HCT116 (cell line): ENCODE results near the gene DSTYK. TPM values are rescaled to one million over a fixed set of nuclear protein-coding genes. Genes with fewer than 3 reads are reported as not detected.

Experiments
- ATAC-seq: fragments of 200-7000 bp; cut with Tn5 transposase; 2 replicates; pipeline ENCODE4 v1.9.1; 2020; ENCODE audit warnings: mild to moderate bottlenecking, moderate library complexity
- BruUV-seq: library from RNA; stranded (reverse); fragments of 400-500 nt; replicated peaks from 2 replicates; lab custom pipeline; 2021; lab: Mats Ljungman, UMichigan
- CTCF ChIA-PET: fragments of 300-600 bp; sonication (Branson Sonifier 250); formaldehyde crosslinking; loops from one replicate; lab custom pipeline; 2021; ENCODE audit warnings: antibody characterized with exemption; lab: Charles Lee
- POLR2A ChIA-PET: fragments of 300-600, 350-600 bp; sonication (Branson Sonifier 250); formaldehyde crosslinking; loops from one replicate; lab custom pipeline; 2021; ENCODE audit warnings: antibody characterized with exemption; lab: Charles Lee
- RAD21 ChIA-PET, 2 experiments: fragments of 300-600 bp; sonication (Branson Sonifier 250); formaldehyde crosslinking; loops; one replicate each; lab custom pipeline; 2023; ENCODE audit warnings: low total read pairs in 2 of 2; ENCODE audit not compliant: uncharacterized antibody in 2 of 2, unreplicated experiment in 2 of 2, low non-redundant PET in 1 of 2; lab: Charles Lee
- DNase-seq: peaks from one replicate; pipeline ENCODE4 v3.0.0-alpha.2; 2010; ENCODE audit warnings: low read depth, low spot score
- H2AFZ ChIP-seq: fragments of 200-600 bp; shearing (Covaris generic), sonication (generic); 2 replicates; pipeline ENCODE4 v1.6.1; 2017; ENCODE audit warnings: low read depth, mixed run types, mixed read lengths, antibody characterized with exemption, low read length; ENCODE audit not compliant: poor library complexity, severe bottlenecking
- H3K27ac ChIP-seq: 2 replicates; pipeline ENCODE4 v1.5.1; 2012; ENCODE audit warnings: low read depth, low read length
- H3K27me3 ChIP-seq: fragments of 200-600 bp; sonication (generic); 2 replicates; pipeline ENCODE4 v1.6.1; 2016; ENCODE audit warnings: mixed run types, low read length, mixed read lengths; ENCODE audit not compliant: insufficient read depth
- H3K36me3 ChIP-seq, 2 experiments: fragments of 200-500 bp in 1 of 2; fragments of 200-600 bp in 1 of 2; sonication (Bioruptor generic) in 1 of 2; sonication (generic) in 1 of 2; 2 replicates each; pipeline versions ENCODE4 v1.5.1 to v1.6.1; 2014 to 2016; ENCODE audit warnings: low read length in 2 of 2, inconsistent platforms in 1 of 2, mixed read lengths in 1 of 2, mixed run types in 1 of 2; ENCODE audit not compliant: insufficient read depth in 2 of 2, control insufficient read depth in 1 of 2
- H3K4me1 ChIP-seq, 2 experiments: fragments of 200-600 bp in 1 of 2; sonication (generic) in 1 of 2; 2 replicates each; pipeline versions ENCODE4 v1.5.1 to v1.6.1; 2012 to 2017; ENCODE audit warnings: low read length in 2 of 2, inconsistent platforms in 1 of 2, mild to moderate bottlenecking in 1 of 2, mixed read lengths in 1 of 2, mixed run types in 1 of 2, moderate library complexity in 1 of 2; ENCODE audit not compliant: insufficient read depth in 2 of 2, control insufficient read depth in 1 of 2
- H3K4me2 ChIP-seq: fragments of 200-600 bp; sonication (generic); 2 replicates; pipeline ENCODE4 v1.6.1; 2017; ENCODE audit warnings: mixed run types, low read length, mixed read lengths
- H3K4me3 ChIP-seq, 2 experiments: fragments of 200-600 bp in 1 of 2; sonication (generic) in 1 of 2; replicated peaks in 1 of 2; 2 replicates each; pipeline ENCODE4 v1.5.1; 2011 to 2016; ENCODE audit warnings: low read length in 2 of 2, control low read depth in 1 of 2, low read depth in 1 of 2, mild to moderate bottlenecking in 1 of 2, mixed read lengths in 1 of 2, mixed run types in 1 of 2
- H3K79me2 ChIP-seq: fragments of 200-600 bp; sonication (generic); 2 replicates; pipeline ENCODE4 v1.6.1; 2017; ENCODE audit warnings: mild to moderate bottlenecking, mixed run types, low read length, moderate library complexity, mixed read lengths; ENCODE audit not compliant: insufficient read depth
- H3K9ac ChIP-seq: fragments of 200-600 bp; sonication (generic); 2 replicates; pipeline ENCODE4 v1.6.1; 2016; ENCODE audit warnings: low read length, mixed read lengths
- H3K9me2 ChIP-seq: fragments of 200-600 bp; sonication (generic), shearing (Covaris generic); 2 replicates; pipeline ENCODE4 v1.6.1; 2017; ENCODE audit warnings: mixed run types, mild to moderate bottlenecking, moderate library complexity; ENCODE audit not compliant: insufficient read depth
- H3K9me3 ChIP-seq, 2 experiments: fragments of 200-500 bp in 1 of 2; fragments of 200-600 bp in 1 of 2; sonication (Bioruptor generic) in 1 of 2; sonication (generic) in 1 of 2; 2 replicates each; pipeline ENCODE4 v1.6.1; 2014 to 2017; ENCODE audit warnings: low read length in 2 of 2, mixed read lengths in 2 of 2, inconsistent platforms in 1 of 2, low read depth in 1 of 2, mild to moderate bottlenecking in 1 of 2, mixed run types in 1 of 2, moderate library complexity in 1 of 2; ENCODE audit not compliant: control insufficient read depth in 1 of 2, insufficient read depth in 1 of 2
- H4K20me1 ChIP-seq: fragments of 200-600 bp; sonication (generic), shearing (Covaris generic); 2 replicates; pipeline ENCODE4 v1.6.1; 2017; ENCODE audit warnings: mixed run types, mild to moderate bottlenecking, moderate library complexity; ENCODE audit not compliant: insufficient read depth
- CBX3 ChIP-seq: IDR thresholded peaks from 2 replicates; pipeline ENCODE4 v1.6.1; 2012; ENCODE audit warnings: low read depth
- EGR1 ChIP-seq: IDR thresholded peaks from 2 replicates; pipeline ENCODE4 v1.6.1; 2012; ENCODE audit warnings: low read depth
- EZH2 ChIP-seq: fragments of 200-600 bp; sonication (generic); IDR thresholded peaks from 2 replicates; pipeline ENCODE4 v1.6.1; 2017; ENCODE audit warnings: antibody characterized with exemption, mixed run types
- EZH2phosphoT487 ChIP-seq: fragments of 200-600 bp; IDR thresholded peaks from 2 replicates; pipeline ENCODE4 v1.6.1; 2018; ENCODE audit warnings: antibody characterized with exemption, borderline replicate concordance
- JUND ChIP-seq: IDR thresholded peaks from 2 replicates; pipeline ENCODE4 v1.6.1; 2012
- MAX ChIP-seq: IDR thresholded peaks from 2 replicates; pipeline ENCODE4 v1.6.1; 2012
- POLR2AphosphoS5 ChIP-seq: IDR thresholded peaks from 2 replicates; pipeline ENCODE4 v1.6.1; 2011; ENCODE audit warnings: mild to moderate bottlenecking, low read depth, low read length, moderate library complexity
- SIN3A ChIP-seq: IDR thresholded peaks from 2 replicates; pipeline ENCODE4 v1.6.1; 2012; ENCODE audit warnings: low read depth
- SP1 ChIP-seq: IDR thresholded peaks from 2 replicates; pipeline ENCODE4 v1.6.1; 2012; ENCODE audit warnings: low read depth
- SRF ChIP-seq: IDR thresholded peaks from 2 replicates; pipeline ENCODE4 v1.6.1; 2012; ENCODE audit warnings: low read depth
- TCF7L2 ChIP-seq: IDR thresholded peaks from 2 replicates; pipeline ENCODE4 v1.7.0; 2011; ENCODE audit warnings: borderline replicate concordance, inconsistent platforms; ENCODE audit not compliant: insufficient read depth, insufficient read length; ENCODE audit errors: extremely low read depth
- YY1 ChIP-seq: IDR thresholded peaks from 2 replicates; pipeline ENCODE4 v1.6.1; 2011; ENCODE audit warnings: low read length, low read depth, moderate library complexity, mild to moderate bottlenecking; ENCODE audit not compliant: insufficient replicate concordance; ENCODE audit errors: extremely low read depth
- ZFX ChIP-seq: fragments of 450-650 bp; IDR thresholded peaks from 2 replicates; pipeline ENCODE4 v1.6.1; 2017
- intact Hi-C: fragments of 100-400 bp; cut with micrococcal nuclease; formaldehyde crosslinking; loops from 2 replicates; pipeline ENCODE4 v1.10.0; 2022
- total RNA-seq: library from RNA; stranded (reverse); gene quantifications from one replicate; pipeline ENCODE4 v1.2.1, GENCODE V29; 2021; ENCODE audit not compliant: unreplicated experiment
- TF ChIP-seq, protein P1 (sequence below), 3 experiments: fragments of 200-600 bp in 1 of 3; sonication (generic) in 1 of 3; IDR thresholded peaks in 2 of 3; conservative IDR thresholded peaks in 1 of 3; 2 replicates each; pipeline ENCODE4 v1.5.1; 2012 to 2017; ENCODE audit warnings: low read depth in 2 of 3, low read length in 2 of 3, antibody characterized with exemption in 1 of 3, borderline replicate concordance in 1 of 3, control low read depth in 1 of 3, mild to moderate bottlenecking in 1 of 3, mixed read lengths in 1 of 3, mixed run types in 1 of 3, moderate library complexity in 1 of 3; ENCODE audit not compliant: insufficient read depth in 1 of 3
- TF ChIP-seq, protein P2 (sequence below): IDR thresholded peaks from 2 replicates; pipeline ENCODE4 v1.6.1; 2012
- TF ChIP-seq, protein P3 (sequence below): IDR thresholded peaks from 2 replicates; pipeline ENCODE4 v1.6.1; 2012; ENCODE audit warnings: low read depth

Gene DSTYK
- total RNA-seq, 1 experiment from 2014 or later, result 6.6 TPM

- no peaks in the 10 kb centered on the region for H3K9me3 ChIP-seq
- POLR2A ChIA-PET, result no interaction called here
- H3K9ac ChIP-seq, result no peak overlapping the region
- RAD21 ChIA-PET, result no interaction called here
- no peaks in the 10 kb centered on the region for H3K9me2 ChIP-seq
- CTCF ChIA-PET, result no interaction called here
- DNase-seq (no peak), ATAC-seq (no peak)
- no peak overlapping the region for H3K4me2 ChIP-seq
- no peak overlapping the region for H3K4me3 ChIP-seq
- H2AFZ ChIP-seq, result no peak overlapping the region
- no peaks in the 10 kb centered on the region for H3K79me2 ChIP-seq
- H3K27me3 ChIP-seq, result no peaks in the 10 kb centered on the region
- H3K36me3 ChIP-seq, result no peaks in the 10 kb centered on the region
- no TSS peak for BruUV-seq
- TF ChIP-seq JUND, result no peak
- TF ChIP-seq, protein P1, sequence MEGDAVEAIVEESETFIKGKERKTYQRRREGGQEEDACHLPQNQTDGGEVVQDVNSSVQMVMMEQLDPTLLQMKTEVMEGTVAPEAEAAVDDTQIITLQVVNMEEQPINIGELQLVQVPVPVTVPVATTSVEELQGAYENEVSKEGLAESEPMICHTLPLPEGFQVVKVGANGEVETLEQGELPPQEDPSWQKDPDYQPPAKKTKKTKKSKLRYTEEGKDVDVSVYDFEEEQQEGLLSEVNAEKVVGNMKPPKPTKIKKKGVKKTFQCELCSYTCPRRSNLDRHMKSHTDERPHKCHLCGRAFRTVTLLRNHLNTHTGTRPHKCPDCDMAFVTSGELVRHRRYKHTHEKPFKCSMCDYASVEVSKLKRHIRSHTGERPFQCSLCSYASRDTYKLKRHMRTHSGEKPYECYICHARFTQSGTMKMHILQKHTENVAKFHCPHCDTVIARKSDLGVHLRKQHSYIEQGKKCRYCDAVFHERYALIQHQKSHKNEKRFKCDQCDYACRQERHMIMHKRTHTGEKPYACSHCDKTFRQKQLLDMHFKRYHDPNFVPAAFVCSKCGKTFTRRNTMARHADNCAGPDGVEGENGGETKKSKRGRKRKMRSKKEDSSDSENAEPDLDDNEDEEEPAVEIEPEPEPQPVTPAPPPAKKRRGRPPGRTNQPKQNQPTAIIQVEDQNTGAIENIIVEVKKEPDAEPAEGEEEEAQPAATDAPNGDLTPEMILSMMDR (IDR thresholded peaks at IDR 0.05 in 2 of 3, conservative IDR thresholded peaks at IDR 0.05 in 1 of 3; ENCODE audit: borderline replicate concordance in 1 of 3, insufficient read depth in 1 of 3, low read depth in 2 of 3, low read length in 2 of 3), result no peak
- no peak for TF ChIP-seq CBX3
- no peak for TF ChIP-seq SP1
- TF ChIP-seq EZH2phosphoT487, result no peak
- TF ChIP-seq YY1, result no peak
- no peak for TF ChIP-seq SRF
- no peak for TF ChIP-seq SIN3A
- TF ChIP-seq EGR1, result no peak
- TF ChIP-seq EZH2, result no peak
- TF ChIP-seq, protein P2, sequence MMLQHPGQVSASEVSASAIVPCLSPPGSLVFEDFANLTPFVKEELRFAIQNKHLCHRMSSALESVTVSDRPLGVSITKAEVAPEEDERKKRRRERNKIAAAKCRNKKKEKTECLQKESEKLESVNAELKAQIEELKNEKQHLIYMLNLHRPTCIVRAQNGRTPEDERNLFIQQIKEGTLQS, result no peak
- TF ChIP-seq MAX, result no peak
- no peak for TF ChIP-seq POLR2AphosphoS5
- TF ChIP-seq ZFX, result no peak
- TF ChIP-seq, protein P3, sequence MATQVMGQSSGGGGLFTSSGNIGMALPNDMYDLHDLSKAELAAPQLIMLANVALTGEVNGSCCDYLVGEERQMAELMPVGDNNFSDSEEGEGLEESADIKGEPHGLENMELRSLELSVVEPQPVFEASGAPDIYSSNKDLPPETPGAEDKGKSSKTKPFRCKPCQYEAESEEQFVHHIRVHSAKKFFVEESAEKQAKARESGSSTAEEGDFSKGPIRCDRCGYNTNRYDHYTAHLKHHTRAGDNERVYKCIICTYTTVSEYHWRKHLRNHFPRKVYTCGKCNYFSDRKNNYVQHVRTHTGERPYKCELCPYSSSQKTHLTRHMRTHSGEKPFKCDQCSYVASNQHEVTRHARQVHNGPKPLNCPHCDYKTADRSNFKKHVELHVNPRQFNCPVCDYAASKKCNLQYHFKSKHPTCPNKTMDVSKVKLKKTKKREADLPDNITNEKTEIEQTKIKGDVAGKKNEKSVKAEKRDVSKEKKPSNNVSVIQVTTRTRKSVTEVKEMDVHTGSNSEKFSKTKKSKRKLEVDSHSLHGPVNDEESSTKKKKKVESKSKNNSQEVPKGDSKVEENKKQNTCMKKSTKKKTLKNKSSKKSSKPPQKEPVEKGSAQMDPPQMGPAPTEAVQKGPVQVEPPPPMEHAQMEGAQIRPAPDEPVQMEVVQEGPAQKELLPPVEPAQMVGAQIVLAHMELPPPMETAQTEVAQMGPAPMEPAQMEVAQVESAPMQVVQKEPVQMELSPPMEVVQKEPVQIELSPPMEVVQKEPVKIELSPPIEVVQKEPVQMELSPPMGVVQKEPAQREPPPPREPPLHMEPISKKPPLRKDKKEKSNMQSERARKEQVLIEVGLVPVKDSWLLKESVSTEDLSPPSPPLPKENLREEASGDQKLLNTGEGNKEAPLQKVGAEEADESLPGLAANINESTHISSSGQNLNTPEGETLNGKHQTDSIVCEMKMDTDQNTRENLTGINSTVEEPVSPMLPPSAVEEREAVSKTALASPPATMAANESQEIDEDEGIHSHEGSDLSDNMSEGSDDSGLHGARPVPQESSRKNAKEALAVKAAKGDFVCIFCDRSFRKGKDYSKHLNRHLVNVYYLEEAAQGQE, result no peak
- no peak for TF ChIP-seq TCF7L2
- H3K27ac ChIP-seq, result no peak overlapping the region
- no peaks in the 10 kb centered on the region for H3K4me1 ChIP-seq
- intact Hi-C loops, result no loop called here
- H4K20me1 ChIP-seq, result no peaks in the 10 kb centered on the region
Measured at GRCh38 chr1:205220421-205220820, 8.9 kb upstream of the DSTYK start.
